IMR-90 (cell line): ENCODE results near the gene ITSN1. TPM values are rescaled to one million over a fixed set of nuclear protein-coding genes. Genes with fewer than 3 reads are reported as not detected.

Source experiments
- ATAC-seq: fragments of 200-7000 bp; cut with Tn5 transposase; 2 replicates; pipeline ENCODE4 v1.9.1; 2020; ENCODE audit warnings: low read depth, mild to moderate bottlenecking, moderate library complexity
- BruUV-seq: library from RNA; stranded (reverse); fragments of 400-500 nt; replicated peaks from 2 replicates; lab custom pipeline; 2021; lab: Mats Ljungman, UMichigan
- CTCF ChIA-PET: fragments of 300-600 bp; formaldehyde crosslinking; extraction: SDS; loops from one replicate; lab custom pipeline; 2021; ENCODE audit warnings: antibody characterized with exemption; lab: Yijun Ruan, JAX
- POLR2A ChIA-PET: fragments of 300-600 bp; sonication (Branson Sonifier 250); formaldehyde crosslinking; loops from one replicate; lab custom pipeline; 2022; ENCODE audit warnings: antibody characterized with exemption; ENCODE audit not compliant: unreplicated experiment; lab: Charles Lee
- DNase-seq: peaks from one replicate; pipeline ENCODE4 v3.0.0; 2013
- H2AFZ ChIP-seq: replicated peaks from 2 replicates; pipeline ENCODE3; 2013; ENCODE audit warnings: low read length, mild to moderate bottlenecking; ENCODE audit not compliant: poor library complexity
- H2AK5ac ChIP-seq: 2 replicates; pipeline ENCODE4 v1.6.1; 2013; ENCODE audit warnings: low read depth, low read length, inconsistent platforms
- H2AK9ac ChIP-seq: replicated peaks from 2 replicates; pipeline ENCODE3; 2013; ENCODE audit warnings: mild to moderate bottlenecking, low read depth, low read length, moderate library complexity; ENCODE audit not compliant: poor library complexity
- H2BK120ac ChIP-seq: 2 replicates; pipeline ENCODE4 v1.6.1; 2013; ENCODE audit warnings: low read depth, low read length, inconsistent platforms
- H2BK15ac ChIP-seq: 3 replicates; pipeline ENCODE4 v1.6.1; 2013; ENCODE audit warnings: low read depth, low read length, inconsistent platforms
- H2BK20ac ChIP-seq: 2 replicates; pipeline ENCODE4 v1.6.1; 2013; ENCODE audit warnings: low read depth, mild to moderate bottlenecking, inconsistent platforms, low read length, moderate library complexity
- H2BK5ac ChIP-seq: 2 replicates; pipeline ENCODE4 v1.6.1; 2013; ENCODE audit warnings: mild to moderate bottlenecking, low read depth, low read length, inconsistent platforms; ENCODE audit not compliant: poor library complexity, severe bottlenecking
- H3K14ac ChIP-seq: replicated peaks from 2 replicates; pipeline ENCODE4 v1.6.1; 2013; ENCODE audit warnings: low read depth, low read length, inconsistent platforms
- H3K18ac ChIP-seq: 2 replicates; pipeline ENCODE4 v1.6.1; 2013; ENCODE audit warnings: low read depth, low read length, control low read depth
- H3K23ac ChIP-seq: 2 replicates; pipeline ENCODE4 v1.6.1; 2013; ENCODE audit warnings: low read depth, low read length, inconsistent platforms
- H3K27ac ChIP-seq: 2 replicates; pipeline ENCODE4 v1.5.1; 2013; ENCODE audit warnings: mild to moderate bottlenecking, control low read depth, low read length; ENCODE audit not compliant: insufficient read depth
- H3K27me3 ChIP-seq: 2 replicates; pipeline ENCODE4 v1.6.1; 2013; ENCODE audit warnings: low read length; ENCODE audit not compliant: control insufficient read depth, insufficient read depth
- H3K36me3 ChIP-seq: 2 replicates; pipeline ENCODE4 v1.6.1; 2013; ENCODE audit warnings: low read length, mixed read lengths; ENCODE audit not compliant: control insufficient read depth, insufficient read depth
- H3K4ac ChIP-seq: 2 replicates; pipeline ENCODE4 v1.6.1; 2013; ENCODE audit warnings: low read depth, low read length, inconsistent platforms
- H3K4me1 ChIP-seq: 2 replicates; pipeline ENCODE4 v1.6.1; 2013; ENCODE audit warnings: low read length, mixed read lengths; ENCODE audit not compliant: control insufficient read depth, insufficient read depth
- H3K4me2 ChIP-seq: 2 replicates; pipeline ENCODE4 v1.6.1; 2013; ENCODE audit warnings: low read depth, mild to moderate bottlenecking, control low read depth, low read length, moderate library complexity
- H3K4me3 ChIP-seq: 2 replicates; pipeline ENCODE4 v1.5.1; 2013; ENCODE audit warnings: low read depth, mild to moderate bottlenecking, control low read depth, low read length, moderate library complexity; ENCODE audit not compliant: insufficient read depth
- H3K56ac ChIP-seq: 2 replicates; pipeline ENCODE4 v1.6.1; 2013; ENCODE audit warnings: low read length, inconsistent platforms; ENCODE audit not compliant: insufficient read depth; ENCODE audit errors: extremely low read depth
- H3K79me1 ChIP-seq, 2 experiments: 2 replicates each; pipeline ENCODE4 v1.6.1; 2013; ENCODE audit warnings: low read length in 2 of 2, inconsistent platforms in 1 of 2, low read depth in 1 of 2
- H3K9ac ChIP-seq: 2 replicates; pipeline ENCODE4 v1.6.1; 2013; ENCODE audit warnings: low read depth, low read length, control low read depth
- H3K9me1 ChIP-seq: 2 replicates; pipeline ENCODE4 v1.6.1; 2013; ENCODE audit warnings: low read length, inconsistent platforms; ENCODE audit not compliant: insufficient read depth
- H3K9me3 ChIP-seq: 2 replicates; pipeline ENCODE4 v1.6.1; 2013; ENCODE audit warnings: low read length; ENCODE audit not compliant: control insufficient read depth, insufficient read depth
- H4K20me1 ChIP-seq: 2 replicates; pipeline ENCODE4 v1.6.1; 2013; ENCODE audit warnings: low read length, inconsistent platforms; ENCODE audit not compliant: insufficient read depth
- H4K5ac ChIP-seq: 2 replicates; pipeline ENCODE4 v1.6.1; 2013; ENCODE audit warnings: mild to moderate bottlenecking, low read depth, low read length, control low read depth
- H4K8ac ChIP-seq, 2 experiments: 2 replicates each; pipeline ENCODE4 v1.6.1; 2013; ENCODE audit warnings: low read depth in 2 of 2, low read length in 2 of 2, control low read depth in 1 of 2, inconsistent platforms in 1 of 2
- H4K91ac ChIP-seq: 2 replicates; pipeline ENCODE4 v1.6.1; 2013; ENCODE audit warnings: low read depth, low read length, inconsistent platforms; ENCODE audit not compliant: insufficient read depth
- FOS ChIP-seq: fragments of 150-350 bp; IDR thresholded peaks from 2 replicates; pipeline ENCODE4 v1.6.1; 2016; ENCODE audit warnings: low read depth, low read length
- MXI1 ChIP-seq: IDR thresholded peaks from 2 replicates; pipeline ENCODE4 v1.6.1; 2012; ENCODE audit warnings: low read depth, mild to moderate bottlenecking, low read length, moderate library complexity, borderline replicate concordance
- POLR2A ChIP-seq: IDR thresholded peaks from 2 replicates; pipeline ENCODE4 v1.6.1; 2012; ENCODE audit warnings: mild to moderate bottlenecking, low read depth, low read length
- RFX5 ChIP-seq: IDR thresholded peaks from 2 replicates; pipeline ENCODE4 v1.8.0; 2012; ENCODE audit warnings: low read depth, mild to moderate bottlenecking, low read length, moderate library complexity
- WGBS, 2 experiments: methylation state at CpG; one replicate each; pipeline versions ENCODE4 v1.1.5 to v1.1.7; 2013; ENCODE audit warnings: missing lambda C conversion rate in 2 of 2; ENCODE audit not compliant: insufficient read length in 1 of 2; ENCODE audit errors: extremely low coverage in 2 of 2; 5-methylcytosine and 5-hydroxymethylcytosine counted together
- dilution Hi-C: fragments of 300-500 bp; cut with HindIII; formaldehyde crosslinking; loops from one replicate; pipeline ENCODE4 v1.14.3; 2018; ENCODE audit warnings: low sequenced_read_pairs; ENCODE audit not compliant: unreplicated experiment
- in situ Hi-C: fragments of 300-500 bp; cut with MboI; formaldehyde crosslinking; loops from 3 replicates; pipeline ENCODE4 v1.14.3; 2019; ENCODE audit warnings: low sequenced_read_pairs, inconsistent platforms, mixed read lengths
- intact Hi-C: fragments of 100-400 bp; cut with micrococcal nuclease; formaldehyde crosslinking; loops from 2 replicates; pipeline ENCODE4 v1.10.0; 2022
- polyA plus RNA-seq, 3 experiments: library from polyadenylated mRNA; depleted of rRNA; stranded (reverse); fragments of >200 nt; gene quantifications; 2 replicates each; pipeline ENCODE4 v1.2.3, GENCODE V29; 2012; ENCODE audit warnings: low replicate concordance in 1 of 3
- total RNA-seq: library from RNA; depleted of rRNA; stranded (reverse); fragments of >200 nt; gene quantifications from 2 replicates; pipeline ENCODE4 v1.2.3, GENCODE V29; 2012

Gene ITSN1
- total and polyA plus RNA-seq, 2 of the 4 experiments (the other 2 are of a cell fraction), result 45.4 to 62.0 TPM

GRCh38 chr21:33854604-33855003, 212.3 kb downstream of the ITSN1 start:
- Histone ChIP-seq H3K27ac (no peak overlapping the region), H3K23ac (no peak overlapping the region), H3K9me3 (no peaks in the 10 kb centered on the region), H3K4me3 (no peak overlapping the region), H3K4ac (no peak overlapping the region), H3K36me3 (no peaks in the 10 kb centered on the region), H2AK9ac (no peak overlapping the region), H3K56ac (no peak overlapping the region), H2AK5ac (no peak overlapping the region), H3K9ac (no peak overlapping the region), H3K14ac (no peak overlapping the region), H4K5ac (no peak overlapping the region), H4K20me1 (no peaks in the 10 kb centered on the region), H2BK15ac (no peak overlapping the region), H2BK20ac (no peak overlapping the region), H2BK5ac (no peak overlapping the region), H2AFZ (peak overlapping the region; percentile 38), H3K18ac (no peak overlapping the region), H4K8ac (no peak overlapping the region), H3K9me1 (no peaks in the 10 kb centered on the region), H3K4me1 (no peaks in the 10 kb centered on the region), H3K27me3 (peaks cover 7% of the 10 kb centered on the region; the same call in 1 of the 2 replicates), H2BK120ac (no peak overlapping the region), H4K91ac (no peak overlapping the region), H3K79me1 (no peaks in the 10 kb centered on the region), H3K4me2 (no peak overlapping the region)
- intact Hi-C loops (no loop called here), in situ Hi-C loops (no loop called here), dilution Hi-C loops (no loop called here)
- TF ChIP-seq POLR2A (no peak), RFX5 (no peak), FOS (peak; percentile 48; the same call in 1 of the 2 replicates), MXI1 (no peak)
- peak; percentile 78 for ATAC-seq
- 50% methylated on average over 1 of the region's 5 CpGs; no CpG with 5 or more reads in 1 of the 2 experiments for WGBS, 2 experiments
- ChIA-PET CTCF (no interaction called here), POLR2A (no interaction called here)
- no TSS peak for BruUV-seq
- DNase-seq, result no peak
